Left hindlimb (tissue), 1 donor: ENCODE measurements around the gene VGLL4.

Source experiments
- DNase-seq: peaks from one replicate; pipeline ENCODE4 v3.0.0-alpha.2; 2018

Gene VGLL4

GRCh38 chr3:11563159-11563864 is 80.4 kb downstream of the VGLL4 start:
- DNase-seq, result no peak

- no peak for DNase-seq
Observed at GRCh38 chr3:11562277-11562881, 81.3 kb downstream of the VGLL4 start.

GRCh38 chr3:11560746-11561145 is 83.0 kb downstream of the VGLL4 start:
- no peak for DNase-seq

- no peak for DNase-seq
Observed at GRCh38 chr3:11559816-11560633, 83.7 kb downstream of the VGLL4 start.

- DNase-seq, result no peak
Observed at GRCh38 chr3:11558918-11559815, 84.5 kb downstream of the VGLL4 start.

GRCh38 chr3:11558411-11558903 is 85.3 kb downstream of the VGLL4 start:
- no peak for DNase-seq

- no peak for DNase-seq
Observed at GRCh38 chr3:11558002-11558401, 85.7 kb downstream of the VGLL4 start.

- DNase-seq, result peak; percentile 84
Observed at GRCh38 chr3:11556851-11557644, 86.7 kb downstream of the VGLL4 start.

GRCh38 chr3:11555881-11556633 is 87.7 kb downstream of the VGLL4 start:
- DNase-seq, result no peak

GRCh38 chr3:11555211-11555782 is 88.4 kb downstream of the VGLL4 start:
- DNase-seq, result no peak

GRCh38 chr3:11554666-11555065 is 89.0 kb downstream of the VGLL4 start:
- no peak for DNase-seq

GRCh38 chr3:11554236-11554610 is 89.5 kb downstream of the VGLL4 start:
- DNase-seq, result no peak

GRCh38 chr3:11553436-11554235 is 90.1 kb downstream of the VGLL4 start:
- no peak for DNase-seq

GRCh38 chr3:11552289-11553264 is 91.1 kb downstream of the VGLL4 start:
- DNase-seq, result no peak

- no peak for DNase-seq
Observed at GRCh38 chr3:11551036-11551435, 92.7 kb downstream of the VGLL4 start.

GRCh38 chr3:11549580-11550140 is 94.1 kb downstream of the VGLL4 start:
- DNase-seq, result no peak

- DNase-seq, result no peak
Observed at GRCh38 chr3:11548721-11549131, 95.0 kb downstream of the VGLL4 start.

GRCh38 chr3:11547498-11547897 is 96.2 kb downstream of the VGLL4 start:
- DNase-seq, result no peak
